GM23338 (cell line): ENCODE measurements around the gene DLEU7. TPM values are rescaled to one million over a fixed set of nuclear protein-coding genes. Genes with fewer than 3 reads are reported as not detected.

Source experiments
- ATAC-seq: fragments of 200-7000 bp; cut with Tn5 transposase; 3 replicates; pipeline ENCODE4 v1.9.1; 2020
- DNase-seq: peaks from one replicate; pipeline ENCODE4 v3.0.0-alpha.2; 2015; ENCODE audit warnings: low spot score
- H2AFZ ChIP-seq: fragments of 200-600 bp; sonication (generic); 2 replicates; pipeline ENCODE4 v1.8.0; 2016; ENCODE audit warnings: antibody characterized with exemption, mild to moderate bottlenecking, moderate library complexity
- H3F3A ChIP-seq: fragments of 200-600 bp; sonication (generic); replicated peaks from 2 replicates; pipeline ENCODE4 v1.8.0; 2017; ENCODE audit warnings: antibody characterized with exemption, mixed run types, low read depth
- H3K27ac ChIP-seq: fragments of 200-600 bp; sonication (generic); 2 replicates; pipeline ENCODE4 v1.6.1; 2016; ENCODE audit warnings: low read depth
- H3K27me3 ChIP-seq: fragments of 200-600 bp; sonication (generic); 2 replicates; pipeline ENCODE4 v1.8.0; 2016; ENCODE audit warnings: mild to moderate bottlenecking, mixed run types, moderate library complexity; ENCODE audit not compliant: insufficient read depth
- H3K36me3 ChIP-seq: fragments of 200-600 bp; sonication (generic); 2 replicates; pipeline ENCODE4 v1.8.0; 2016; ENCODE audit warnings: mild to moderate bottlenecking; ENCODE audit not compliant: insufficient read depth
- H3K4me1 ChIP-seq: fragments of 200-600 bp; sonication (generic); 2 replicates; pipeline ENCODE4 v1.8.0; 2016; ENCODE audit warnings: mild to moderate bottlenecking, moderate library complexity; ENCODE audit not compliant: insufficient read depth
- H3K4me2 ChIP-seq: fragments of 200-600 bp; sonication (generic); 2 replicates; pipeline ENCODE4 v1.7.1; 2017; ENCODE audit warnings: mixed run types
- H3K4me3 ChIP-seq: fragments of 200-600 bp; sonication (generic); 2 replicates; pipeline ENCODE4 v1.6.1; 2016; ENCODE audit warnings: mixed run types
- H3K79me2 ChIP-seq: fragments of 200-600 bp; sonication (generic); replicated peaks from 2 replicates; pipeline ENCODE4 v1.8.0; 2017; ENCODE audit warnings: mild to moderate bottlenecking; ENCODE audit not compliant: insufficient read depth
- H3K9me2 ChIP-seq: fragments of 200-600 bp; sonication (generic); 2 replicates; pipeline ENCODE4 v1.8.0; 2017; ENCODE audit not compliant: insufficient read depth
- H4K20me1 ChIP-seq: fragments of 200-600 bp; sonication (generic); replicated peaks from 2 replicates; pipeline ENCODE4 v1.8.0; 2017; ENCODE audit warnings: mild to moderate bottlenecking; ENCODE audit not compliant: insufficient read depth
- H3K27ac Mint-ChIP-seq: 2 replicates; pipeline ENCODE4 v1.8.0; 2020; ENCODE audit warnings: inconsistent platforms, mild to moderate bottlenecking, moderate library complexity, mixed read lengths
- H3K27me3 Mint-ChIP-seq: 3 replicates; pipeline ENCODE4 v1.8.0; 2022; ENCODE audit warnings: low read depth, mild to moderate bottlenecking, moderate library complexity, mixed read lengths, inconsistent platforms; ENCODE audit not compliant: insufficient read depth, poor library complexity
- H3K36me3 Mint-ChIP-seq: 3 replicates; pipeline ENCODE4 v1.8.0; 2021; ENCODE audit warnings: low read depth, mild to moderate bottlenecking, inconsistent platforms, moderate library complexity, mixed read lengths
- H3K4me1 Mint-ChIP-seq: 3 replicates; pipeline ENCODE4 v1.8.0; 2020; ENCODE audit warnings: mild to moderate bottlenecking, inconsistent platforms, mixed read lengths
- H3K4me3 Mint-ChIP-seq: 3 replicates; pipeline ENCODE4 v1.8.0; 2021; ENCODE audit warnings: moderate library complexity, mild to moderate bottlenecking, inconsistent platforms, mixed read lengths
- H3K9me3 Mint-ChIP-seq: 3 replicates; pipeline ENCODE4 v1.8.0; 2020; ENCODE audit warnings: moderate library complexity, mild to moderate bottlenecking, inconsistent platforms, mixed read lengths
- CTCF ChIP-seq, 2 experiments: fragments of 200-600 bp in 1 of 2; sonication (generic) in 1 of 2; conservative IDR thresholded peaks; 2 replicates each; pipeline versions ENCODE4 v1.5.1 to v1.6.1; 2016 to 2017; ENCODE audit warnings: antibody characterized with exemption in 2 of 2, low read depth in 2 of 2, mild to moderate bottlenecking in 2 of 2, moderate library complexity in 1 of 2
- NANOG ChIP-seq: IDR thresholded peaks from 2 replicates; pipeline ENCODE4 v1.6.1; 2016; ENCODE audit warnings: antibody characterized with exemption, borderline replicate concordance
- POLR2AphosphoS5 ChIP-seq: IDR thresholded peaks from 2 replicates; pipeline ENCODE4 v1.6.1; 2016; ENCODE audit warnings: antibody characterized with exemption, low read depth
- REST ChIP-seq: IDR thresholded peaks from one replicate; pipeline ENCODE4 v1.6.1; 2018; ENCODE audit warnings: antibody characterized with exemption; ENCODE audit not compliant: unreplicated experiment
- STAT1 ChIP-seq: IDR thresholded peaks from one replicate; pipeline ENCODE4 v1.6.1; 2016; ENCODE audit warnings: antibody characterized with exemption; ENCODE audit not compliant: unreplicated experiment
- ZNF114 ChIP-seq: fragments of 250-450 bp; sonication (Bioruptor Pico); IDR thresholded peaks from 2 replicates; pipeline ENCODE4 v1.5.0; 2020; ENCODE audit warnings: mild to moderate bottlenecking, moderate library complexity
- ZNF331 ChIP-seq: fragments of 250-450 bp; sonication (Bioruptor Pico); IDR thresholded peaks from 2 replicates; pipeline ENCODE4 v1.5.0; 2020; ENCODE audit warnings: low read depth, mild to moderate bottlenecking, moderate library complexity
- polyA plus RNA-seq: library from polyadenylated mRNA; unstranded; fragments of >200 nt; fragmentation: Nextera tagmentation; extraction: Ambion mirVana; gene quantifications from 2 replicates; pipeline ENCODE4 v1.2.1, GENCODE V29; 2016
- total RNA-seq: library from RNA; depleted of rRNA; stranded (reverse); fragments of >200 nt; shearing (Covaris generic); gene quantifications from 2 replicates; pipeline ENCODE4 v1.2.3, GENCODE V29; 2014

Gene DLEU7
- total and polyA plus RNA-seq, 2 experiments from 2014 or later: 8.7 to 11.6 TPM

- H2AFZ ChIP-seq: no peak overlapping the region
- H3K79me2 ChIP-seq: no peaks in the 10 kb centered on the region
- no peaks in the 10 kb centered on the region for H3K27me3 ChIP-seq
- H3F3A ChIP-seq: no peaks in the 10 kb centered on the region
- no peaks in the 10 kb centered on the region for H3K9me2 ChIP-seq
- no peak overlapping the region for H3K4me2 ChIP-seq
- TF ChIP-seq ZNF331 (CRISPR knock-in tag): no peak
- TF ChIP-seq NANOG: no peak
- TF ChIP-seq STAT1: no peak
- TF ChIP-seq REST: no peak
- TF ChIP-seq ZNF114 (CRISPR knock-in tag): no peak
- TF ChIP-seq CTCF (conservative IDR thresholded peaks at IDR 0.05; ENCODE audit: low read depth in 2 of 2): no peak
- no peak overlapping the region for H3K27ac ChIP-seq
- DNase-seq (no peak), ATAC-seq (no peak)
- no peaks in the 10 kb centered on the region for H3K36me3 ChIP-seq
- Mint-ChIP-seq H3K27me3 (no peaks in the 10 kb centered on the region), H3K27ac (no peak overlapping the region), H3K36me3 (no peaks in the 10 kb centered on the region), H3K9me3 (no peaks in the 10 kb centered on the region), H3K4me1 (no peaks in the 10 kb centered on the region), H3K4me3 (no peak overlapping the region)
- no peak overlapping the region for H3K4me3 ChIP-seq
- no peaks in the 10 kb centered on the region for H3K4me1 ChIP-seq
- no peaks in the 10 kb centered on the region for H4K20me1 ChIP-seq
Measured at GRCh38 chr13:50882816-50883435, 39.4 kb upstream of the DLEU7 start.

- H3K36me3 ChIP-seq: no peaks in the 10 kb centered on the region
- H3K27me3 ChIP-seq: no peaks in the 10 kb centered on the region
- H3K4me3 ChIP-seq: no peak overlapping the region
- Mint-ChIP-seq H3K9me3 (no peaks in the 10 kb centered on the region), H3K4me1 (no peaks in the 10 kb centered on the region), H3K36me3 (no peaks in the 10 kb centered on the region), H3K27me3 (peaks cover 4% of the 10 kb centered on the region), H3K27ac (no peak overlapping the region), H3K4me3 (no peak overlapping the region)
- DNase-seq: no peak
- no peak for ATAC-seq
- no peaks in the 10 kb centered on the region for H3F3A ChIP-seq
- no peaks in the 10 kb centered on the region for H3K4me1 ChIP-seq
- no peak overlapping the region for H3K4me2 ChIP-seq
- no peaks in the 10 kb centered on the region for H3K9me2 ChIP-seq
- H2AFZ ChIP-seq: no peak overlapping the region
- H4K20me1 ChIP-seq: no peaks in the 10 kb centered on the region
- no peak overlapping the region for H3K27ac ChIP-seq
- H3K79me2 ChIP-seq: no peaks in the 10 kb centered on the region
- TF ChIP-seq CTCF (conservative IDR thresholded peaks at IDR 0.05; ENCODE audit: low read depth in 2 of 2): no peak
- TF ChIP-seq POLR2AphosphoS5: no peak
- no peak for TF ChIP-seq STAT1
- TF ChIP-seq ZNF331 (CRISPR knock-in tag): no peak
Measured at GRCh38 chr13:50873991-50874390, 30.5 kb upstream of the DLEU7 start.
